K562 (cell line): ENCODE results near the gene PMEPA1. TPM values are rescaled to one million over a fixed set of nuclear protein-coding genes. Genes with fewer than 3 reads are reported as not detected.
A peak's percentile ranks its signal among the peaks of the same experiment; 100 is the strongest.

Source experiments
- ATAC-seq: fragments of 200-7000 bp; cut with Tn5 transposase; 3 replicates; pipeline ENCODE4 v1.9.1; 2020; ENCODE audit warnings: moderate library complexity
- BruUV-seq: library from RNA; stranded (reverse); fragments of 400-500 nt; replicated peaks from 2 replicates; lab custom pipeline; 2021; lab: Mats Ljungman, UMichigan
- CTCF ChIA-PET: fragments of 300-600 bp; formaldehyde crosslinking; extraction: SDS; loops from one replicate; lab custom pipeline; 2021; ENCODE audit warnings: low intra/inter-chr PET ratio; lab: Yijun Ruan, JAX
- POLR2A ChIA-PET: fragments of 300-600, 350-650 bp; sonication (Branson Sonifier 250); formaldehyde crosslinking; extraction: SDS; loops from one replicate; lab custom pipeline; 2021; ENCODE audit warnings: antibody characterized with exemption, inconsistent platforms; lab: Yijun Ruan, JAX
- DNase-seq, 4 experiments: peaks; one replicate each; pipeline versions ENCODE4 v3.0.0 to v3.0.0-alpha.2; 2011 to 2018; ENCODE audit warnings: low spot score in 3 of 4, mixed read lengths in 3 of 4; ENCODE audit errors: extremely low read depth in 1 of 4
- FAIRE-seq: peaks from 2 replicates; lab custom pipeline; 2011; peaks lifted over from hg19 to GRCh38; lab: Jason Lieb, UNC
- H2AFZ ChIP-seq: 2 replicates; pipeline ENCODE4 v1.6.0; 2011; ENCODE audit warnings: low read depth, low read length, control low read depth, inconsistent platforms
- H3K27ac ChIP-seq: fragments of 200-600 bp; 3 replicates; pipeline ENCODE4 v1.8.0; 2011; ENCODE audit warnings: low read depth, mild to moderate bottlenecking, control low read depth, inconsistent platforms, low read length, moderate library complexity, mixed read lengths; ENCODE audit errors: extremely low read depth
- H3K27me3 ChIP-seq, 2 experiments: fragments of 300-600 bp in 1 of 2; 2 replicates in 1 of 2; 3 replicates in 1 of 2; pipeline versions ENCODE4 v1.6.0 to v1.8.0; 2011; ENCODE audit warnings: inconsistent platforms in 2 of 2, low read length in 2 of 2, mild to moderate bottlenecking in 1 of 2, mixed read lengths in 1 of 2, moderate library complexity in 1 of 2; ENCODE audit not compliant: control insufficient read depth in 2 of 2, insufficient read depth in 2 of 2
- H3K36me3 ChIP-seq: fragments of 300-600 bp; 3 replicates; pipeline ENCODE4 v1.8.0; 2011; ENCODE audit warnings: mild to moderate bottlenecking, low read length, inconsistent platforms; ENCODE audit not compliant: control insufficient read depth, insufficient read depth
- H3K4me1 ChIP-seq, 2 experiments: fragments of 200-600 bp in 1 of 2; replicated peaks in 1 of 2; 2 replicates in 1 of 2; 3 replicates in 1 of 2; pipeline versions ENCODE4 v1.5.1 to v1.8.0; 2011; ENCODE audit warnings: inconsistent platforms in 2 of 2, low read length in 2 of 2, mild to moderate bottlenecking in 1 of 2, mixed read lengths in 1 of 2, moderate library complexity in 1 of 2; ENCODE audit not compliant: control insufficient read depth in 2 of 2, insufficient read depth in 2 of 2
- H3K4me2 ChIP-seq: 2 replicates; pipeline ENCODE4 v1.6.1; 2011; ENCODE audit warnings: low read length, control low read depth, inconsistent platforms, mixed read lengths; ENCODE audit not compliant: insufficient read depth
- H3K4me3 ChIP-seq: fragments of 200-600 bp; sonication (generic), shearing (Covaris generic); 2 replicates; pipeline ENCODE4 v1.5.1; 2016; ENCODE audit warnings: control low read depth, inconsistent platforms
- H3K79me2 ChIP-seq: fragments of 200-600 bp; 3 replicates; pipeline ENCODE4 v1.8.0; 2011; ENCODE audit warnings: low read length, inconsistent platforms; ENCODE audit not compliant: control insufficient read depth, insufficient read depth
- H3K9ac ChIP-seq, 2 experiments: 2 replicates each; pipeline versions ENCODE4 v1.6.0 to v1.6.1; 2011; ENCODE audit warnings: low read depth in 2 of 2, low read length in 2 of 2, control low read depth in 1 of 2, inconsistent platforms in 1 of 2, mild to moderate bottlenecking in 1 of 2, mixed read lengths in 1 of 2; ENCODE audit not compliant: insufficient read depth in 1 of 2
- H3K9me1 ChIP-seq: one replicate; pipeline ENCODE4 v1.6.0; 2011; ENCODE audit warnings: inconsistent platforms, mild to moderate bottlenecking, low read length, moderate library complexity; ENCODE audit not compliant: control insufficient read depth, insufficient read depth
- H3K9me3 ChIP-seq: replicated peaks from 2 replicates; pipeline ENCODE4 v1.5.1; 2011; ENCODE audit warnings: low read depth, low read length, inconsistent platforms; ENCODE audit not compliant: control insufficient read depth, insufficient read depth
- H4K20me1 ChIP-seq: replicated peaks from 2 replicates; pipeline ENCODE4 v1.6.1; 2011; ENCODE audit warnings: low read length, inconsistent platforms, mixed read lengths; ENCODE audit not compliant: control insufficient read depth, insufficient read depth
- ADNP ChIP-seq: fragments of 200-800 bp; sonication (Bioruptor generic); IDR thresholded peaks from 2 replicates; pipeline ENCODE4 v1.6.1; 2016; ENCODE audit warnings: missing genetic modification characterization, missing compliant biosample characterization
- ATF1 ChIP-seq, 2 experiments: fragments of 450-650 bp in 1 of 2; IDR thresholded peaks; 2 replicates each; pipeline ENCODE4 v1.6.1; 2016; ENCODE audit warnings: missing compliant biosample characterization in 1 of 2, missing genetic modification characterization in 1 of 2
- ATF6 ChIP-seq: sonication (generic); formaldehyde crosslinking; IDR thresholded peaks from 2 replicates; pipeline ENCODE4 v1.4.0; 2020; ENCODE audit warnings: mild to moderate bottlenecking, missing genetic modification reagents
- BCOR ChIP-seq: fragments of 450-650 bp; IDR thresholded peaks from 2 replicates; pipeline ENCODE4 v1.6.1; 2016
- BRCA1 ChIP-seq, 2 experiments: fragments of 450-650 bp in 1 of 2; sonication (generic) in 1 of 2; formaldehyde crosslinking in 1 of 2; IDR thresholded peaks; 2 replicates each; pipeline versions ENCODE4 v1.5.0 to v1.6.1; 2017 to 2020; ENCODE audit warnings: mild to moderate bottlenecking in 1 of 2, missing genetic modification reagents in 1 of 2
- CHD1 ChIP-seq: fragments of 200-600 bp; sonication (generic); IDR thresholded peaks from one replicate; pipeline ENCODE4 v1.6.1; 2012; ENCODE audit warnings: mild to moderate bottlenecking, moderate library complexity, low read length, inconsistent platforms
- HNRNPLL ChIP-seq: fragments of 200-400 bp; formaldehyde crosslinking; IDR thresholded peaks from 2 replicates; pipeline ENCODE4 v1.6.1; 2017; ENCODE audit warnings: low read length, low read depth, mild to moderate bottlenecking; ENCODE audit not compliant: poor library complexity, severe bottlenecking
- MAZ ChIP-seq, 2 experiments: fragments of 450-650 bp in 1 of 2; sonication (generic) in 1 of 2; formaldehyde crosslinking; IDR thresholded peaks in 1 of 2; conservative IDR thresholded peaks in 1 of 2; 2 replicates each; pipeline versions ENCODE4 v1.4.0 to v1.5.0; 2020; ENCODE audit warnings: mild to moderate bottlenecking in 1 of 2, missing genetic modification reagents in 1 of 2
- MCM3 ChIP-seq: fragments of 450-650 bp; IDR thresholded peaks from 2 replicates; pipeline ENCODE4 v1.6.1; 2016
- RBM25 ChIP-seq: fragments of 200-400 bp; formaldehyde crosslinking; IDR thresholded peaks from 2 replicates; pipeline ENCODE4 v1.6.1; 2018; ENCODE audit warnings: low read length, low read depth, moderate library complexity; ENCODE audit not compliant: severe bottlenecking
- SUPT5H ChIP-seq: fragments of 450-650 bp; IDR thresholded peaks from 2 replicates; pipeline ENCODE4 v1.6.1; 2016
- USF2 ChIP-seq: sonication (generic); formaldehyde crosslinking; IDR thresholded peaks from 2 replicates; pipeline ENCODE4 v1.5.0; 2020; ENCODE audit warnings: missing genetic modification reagents
- ZFP36 ChIP-seq: fragments of 150-350 bp; IDR thresholded peaks from 2 replicates; pipeline ENCODE4 v1.6.1; 2018; ENCODE audit warnings: low read length, low read depth; ENCODE audit not compliant: partially characterized antibody
- ZNF143 ChIP-seq: sonication (generic); formaldehyde crosslinking; IDR thresholded peaks from 2 replicates; pipeline ENCODE4 v1.9.0; 2022; ENCODE audit warnings: mild to moderate bottlenecking, missing genetic modification reagents
- WGBS: fragments of 100-300 bp; shearing (Covaris generic); methylation state at CpG from one replicate; pipeline ENCODE4 v1.1.6; 2016; ENCODE audit warnings: low coverage, mixed read lengths; ENCODE audit not compliant: insufficient coverage; ENCODE audit errors: missing lambda C conversion rate; 5-methylcytosine and 5-hydroxymethylcytosine counted together
- in situ Hi-C: fragments of 300-500 bp; cut with MboI; formaldehyde crosslinking; loops from 4 replicates; pipeline ENCODE4 v1.15.0; 2018; ENCODE audit warnings: inconsistent platforms, mixed read lengths
- intact Hi-C: fragments of 100-400 bp; cut with micrococcal nuclease; formaldehyde crosslinking; loops from 2 replicates; pipeline ENCODE4 v1.14.2; 2022
- polyA plus RNA-seq, 8 experiments: library from polyadenylated mRNA; depleted of rRNA in 4 of 8; stranded (reverse) in 5 of 8; unstranded in 3 of 8; fragments of >200 nt; fragmentation: Nextera tagmentation in 2 of 8; fragmentation: Illumina TruSeq in 1 of 8; extraction: Ambion mirVana in 2 of 8; extraction: Trizol in 1 of 8; gene quantifications; 2 replicates each; pipeline versions ENCODE4 v1.2.1 to v1.2.3, GENCODE V29; 2011 to 2014; ENCODE audit warnings: inconsistent platforms in 1 of 8, missing spikeins in 1 of 8
- total RNA-seq, 7 experiments: library from RNA; depleted of rRNA in 6 of 7; stranded (reverse); fragments of >200 nt in 6 of 7; fragmentation: Illumina TruSeq in 2 of 7; extraction: Trizol in 2 of 7; gene quantifications; 2 replicates each; pipeline versions ENCODE4 v1.2.1 to v1.2.3, GENCODE V29; 2011 to 2021; ENCODE audit warnings: low replicate concordance in 1 of 7

The PMEPA1 gene
- total and polyA plus RNA-seq, 9 of the 15 experiments (the other 6 are each of a cell fraction or from before 2014, with no cell fraction given): 0.16 TPM; not detected in 8

GRCh38 chr20:57744206-57744605 is 34.4 kb upstream of the PMEPA1 start:
- ChIA-PET POLR2A (no interaction called here), CTCF (no interaction called here)
- intact Hi-C loops: no loop called here
- Histone ChIP-seq H3K79me2 (no peaks in the 10 kb centered on the region), H3K4me2 (no peak overlapping the region), H3K4me1 (peaks cover 0 to 7% of the 10 kb centered on the region in 2 experiments; a peak in 2 of 5 replicates), H3K9me3 (no peaks in the 10 kb centered on the region), H3K36me3 (no peaks in the 10 kb centered on the region), H2AFZ (no peak overlapping the region), H3K27ac (no peak overlapping the region), H3K9ac (no peak overlapping the region), H4K20me1 (no peaks in the 10 kb centered on the region), H3K27me3 (peaks cover 0 to 17% of the 10 kb centered on the region in 2 experiments; a peak in 2 of 5 replicates), H3K9me1 (no peaks in the 10 kb centered on the region), H3K4me3 (no peak overlapping the region)
- no peak for FAIRE-seq
- TF ChIP-seq RBM25 (peak; percentile 50), ATF1 (CRISPR knock-in tag; IDR thresholded peaks at IDR 0.05) (no peak), ATF1 (tag; IDR thresholded peaks at IDR 0.05) (no peak), MAZ (CRISPR knock-in tag; conservative IDR thresholded peaks at IDR 0.05 in 1 of 2, IDR thresholded peaks at IDR 0.05 in 1 of 2) (no peak), BRCA1 (IDR thresholded peaks at IDR 0.05) (no peak), BRCA1 (CRISPR knock-in tag; IDR thresholded peaks at IDR 0.05) (no peak), HNRNPLL (no peak), BCOR (peak; percentile 18; the same call in 1 of the 2 replicates), MCM3 (no peak), ZNF143 (CRISPR knock-in tag) (no peak), ADNP (tag) (0 out of 2 replicates have a peak, but pooled peaks have one; percentile 28), SUPT5H (no peak), ATF6 (CRISPR knock-in tag) (no peak), USF2 (no peak), CHD1 (no peak), ZFP36 (peak; percentile 71)
- 1% methylated on average over 6 of the region's 6 CpGs for WGBS
- DNase-seq: no peak
- no TSS peak for BruUV-seq
- no peak for ATAC-seq
- in situ Hi-C loops: no loop called here
